GM13976 (cell line): ENCODE measurements around the gene PKNOX2.

Experiments
- DNase-seq: peaks from one replicate; pipeline ENCODE4 v3.0.0; 2012; ENCODE audit warnings: low spot score
- in situ Hi-C: fragments of 300-500 bp; cut with MboI; formaldehyde crosslinking; loops from one replicate; pipeline ENCODE4 v1.12.0; 2022; ENCODE audit warnings: low sequenced_read_pairs, mixed read lengths, inconsistent platforms; ENCODE audit not compliant: unreplicated experiment
- TF ChIP-seq, protein P1 (sequence below): IDR thresholded peaks from 2 replicates; pipeline ENCODE4 v1.5.1; 2012; ENCODE audit warnings: borderline replicate concordance, mild to moderate bottlenecking; ENCODE audit not compliant: insufficient read depth; ENCODE audit errors: extremely low read depth, missing control alignments, control extremely low read depth

Gene PKNOX2

DNA sequence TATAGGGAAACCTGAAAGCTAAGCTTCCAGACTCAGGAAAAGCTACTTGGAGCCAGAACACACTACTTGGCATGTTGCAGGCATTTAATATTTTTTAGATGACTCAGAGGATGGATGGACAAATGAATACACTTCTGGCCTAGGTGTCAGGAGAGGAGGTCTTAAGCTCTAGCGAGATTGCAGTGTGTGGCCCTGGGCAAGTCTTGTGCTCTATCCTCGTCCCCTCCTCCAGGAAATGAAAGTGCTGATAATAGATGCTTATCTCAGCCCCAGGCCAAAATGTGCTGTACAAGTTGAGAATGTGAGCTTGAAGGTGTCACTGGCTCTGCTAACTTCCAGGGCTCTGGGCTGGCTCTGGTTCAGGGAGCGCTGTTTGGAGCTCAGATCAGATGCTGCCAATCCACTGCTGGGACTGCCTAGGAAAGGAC, 136.3 kb downstream of the PKNOX2 start:
- no peak for DNase-seq
- in situ Hi-C loops, result no loop called here
- TF ChIP-seq, protein P1, sequence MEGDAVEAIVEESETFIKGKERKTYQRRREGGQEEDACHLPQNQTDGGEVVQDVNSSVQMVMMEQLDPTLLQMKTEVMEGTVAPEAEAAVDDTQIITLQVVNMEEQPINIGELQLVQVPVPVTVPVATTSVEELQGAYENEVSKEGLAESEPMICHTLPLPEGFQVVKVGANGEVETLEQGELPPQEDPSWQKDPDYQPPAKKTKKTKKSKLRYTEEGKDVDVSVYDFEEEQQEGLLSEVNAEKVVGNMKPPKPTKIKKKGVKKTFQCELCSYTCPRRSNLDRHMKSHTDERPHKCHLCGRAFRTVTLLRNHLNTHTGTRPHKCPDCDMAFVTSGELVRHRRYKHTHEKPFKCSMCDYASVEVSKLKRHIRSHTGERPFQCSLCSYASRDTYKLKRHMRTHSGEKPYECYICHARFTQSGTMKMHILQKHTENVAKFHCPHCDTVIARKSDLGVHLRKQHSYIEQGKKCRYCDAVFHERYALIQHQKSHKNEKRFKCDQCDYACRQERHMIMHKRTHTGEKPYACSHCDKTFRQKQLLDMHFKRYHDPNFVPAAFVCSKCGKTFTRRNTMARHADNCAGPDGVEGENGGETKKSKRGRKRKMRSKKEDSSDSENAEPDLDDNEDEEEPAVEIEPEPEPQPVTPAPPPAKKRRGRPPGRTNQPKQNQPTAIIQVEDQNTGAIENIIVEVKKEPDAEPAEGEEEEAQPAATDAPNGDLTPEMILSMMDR, result no peak

DNA sequence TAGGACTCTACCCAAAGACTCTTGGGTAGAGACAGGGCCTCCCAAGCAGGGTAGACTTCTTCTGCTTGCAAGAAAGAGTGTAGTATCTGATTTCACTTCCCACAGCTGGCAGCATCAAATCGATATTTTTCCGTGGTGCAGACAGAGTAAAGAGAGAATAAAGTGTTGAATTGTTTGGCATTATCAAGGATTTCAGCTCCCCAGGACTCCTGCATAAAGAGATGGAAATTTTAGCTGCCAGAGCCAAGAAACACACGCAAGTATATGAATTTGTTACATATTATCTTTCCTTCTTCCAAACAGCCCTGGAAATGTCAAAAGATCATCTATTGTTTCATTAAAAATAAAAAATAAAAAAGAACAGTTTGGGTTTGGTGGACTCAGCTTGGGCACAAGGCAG, 136.8 kb downstream of the PKNOX2 start:
- no peak for DNase-seq
- TF ChIP-seq, protein P1, result no peak
- in situ Hi-C loops, result no loop called here

DNA sequence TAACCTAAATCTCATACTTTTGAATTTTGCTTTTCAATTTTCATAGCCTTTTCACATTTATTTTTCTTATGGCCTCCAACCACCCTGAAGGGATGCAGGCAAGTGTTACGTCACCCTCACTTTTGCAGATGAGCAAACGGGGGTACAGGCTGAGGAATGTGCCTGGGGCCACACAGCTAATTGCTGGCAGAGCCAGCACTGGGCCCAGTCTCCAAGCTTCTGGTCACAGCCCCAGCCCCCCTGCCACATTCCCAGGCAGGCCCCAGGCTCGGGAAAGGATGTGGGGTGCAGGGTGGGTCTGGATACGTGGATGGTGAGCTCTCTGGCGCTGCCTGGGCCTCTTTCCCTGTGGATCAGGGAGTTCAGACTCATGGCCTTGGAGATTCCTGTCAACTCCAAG, 138.6 kb downstream of the PKNOX2 start:
- TF ChIP-seq, protein P1, result no peak
- in situ Hi-C loops, result no loop called here
- no peak for DNase-seq

DNA sequence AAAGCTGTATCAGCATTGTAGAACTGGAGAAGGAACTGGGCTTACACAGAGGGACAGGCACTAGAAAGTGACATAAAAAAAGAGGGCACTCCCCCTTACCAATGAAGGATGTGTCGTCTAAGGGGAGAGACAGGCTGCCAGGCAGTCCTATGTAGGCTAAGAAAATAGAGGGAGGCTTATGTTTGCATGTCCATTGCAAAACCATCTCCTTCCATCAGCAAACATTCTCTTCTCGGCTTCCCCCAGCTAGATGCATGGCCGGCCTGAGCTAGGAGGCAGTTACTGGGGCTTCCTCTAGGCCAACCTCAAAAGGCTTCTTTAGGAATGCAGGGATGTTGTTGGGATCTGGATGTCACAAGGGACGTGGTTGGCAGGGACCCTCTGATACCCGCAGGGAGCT, 139.1 kb downstream of the PKNOX2 start:
- TF ChIP-seq, protein P1, result no peak

DNA sequence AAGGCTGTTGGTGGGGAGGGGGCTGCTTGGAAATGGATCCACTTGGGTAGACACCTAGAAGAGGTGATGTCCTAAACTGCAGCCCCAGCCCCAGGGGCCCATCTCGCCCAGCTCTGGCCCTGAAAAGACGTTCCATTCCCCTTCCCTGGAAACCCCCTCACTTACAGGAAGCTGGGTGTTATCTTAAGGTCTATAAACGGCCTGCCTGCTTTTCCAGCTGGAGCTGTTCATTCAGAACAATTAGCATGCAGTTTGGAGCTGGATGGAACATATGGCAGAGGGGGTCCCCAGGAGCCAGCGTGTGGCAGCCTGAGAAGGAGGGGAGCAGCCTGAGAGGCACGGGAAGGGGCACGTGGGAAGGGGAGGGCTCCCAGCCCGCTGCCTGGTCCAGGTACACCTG, 139.6 kb downstream of the PKNOX2 start:
- TF ChIP-seq, protein P1, result no peak
- in situ Hi-C loops, result no loop called here
- DNase-seq, result no peak

More for the DNA sequence above, 139.1 kb downstream of the PKNOX2 start:
- in situ Hi-C loops, result no loop called here
- DNase-seq, result no peak

DNA sequence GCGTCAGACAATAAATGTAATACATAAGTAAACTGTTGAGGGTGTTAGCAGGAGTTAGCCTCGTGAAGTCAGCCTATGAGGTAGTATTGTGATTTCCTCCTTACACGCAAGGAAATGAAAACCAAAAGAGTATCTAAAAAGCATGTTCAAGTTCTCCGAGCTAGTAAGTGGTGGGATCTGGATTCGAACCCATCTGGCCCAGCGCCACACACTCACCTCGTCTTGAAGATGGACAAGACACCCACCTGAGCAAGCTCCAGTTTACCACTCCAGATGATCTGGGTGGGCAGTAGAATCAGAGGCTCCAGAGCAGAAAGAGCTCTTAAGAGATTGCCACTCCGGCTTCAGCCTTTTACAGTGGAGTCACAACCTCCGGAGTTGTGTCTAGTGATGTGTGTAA, 140.3 kb downstream of the PKNOX2 start:
- no peak for DNase-seq
- TF ChIP-seq, protein P1, result no peak
- in situ Hi-C loops, result no loop called here

DNA sequence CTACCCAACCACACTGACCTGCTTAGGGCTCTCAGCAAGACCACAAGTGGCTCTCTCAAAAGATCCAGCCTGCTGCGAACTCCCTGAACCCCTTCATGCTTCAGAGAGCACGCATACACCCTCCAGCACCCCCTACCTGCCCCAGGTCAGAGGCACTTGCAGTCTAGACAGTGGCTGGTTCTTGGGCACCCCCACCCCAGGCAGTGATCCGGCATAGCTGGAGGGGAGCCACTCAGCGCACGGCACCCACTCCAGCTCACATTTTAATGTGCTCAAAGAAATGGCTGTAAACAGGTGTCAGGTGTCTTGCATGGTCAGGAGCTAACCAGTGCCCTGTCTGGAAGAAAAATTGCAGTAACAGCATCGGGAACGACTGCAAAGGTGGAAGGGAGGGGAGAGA, 140.8 kb downstream of the PKNOX2 start:
- DNase-seq, result no peak
- TF ChIP-seq, protein P1, result no peak
- in situ Hi-C loops, result no loop called here
